Suprapubic skin (tissue), 4 donors: ENCODE measurements around the gene CABP1. TPM values are rescaled to one million over a fixed set of nuclear protein-coding genes. Genes with fewer than 3 reads are reported as not detected.
"Not testable (repeated sequence)": the region's sequence is repeated elsewhere in the genome, so short reads cannot be mapped to it uniquely, and the experiment has no call there.

ENCODE experiments used
- DNase-seq, 2 donors: peaks; one replicate each; pipeline ENCODE4 v3.0.0-alpha.2; 2019; ENCODE audit warnings: low spot score in 2 of 2
- H3K27ac ChIP-seq: fragments of 200-600 bp; sonication (generic); one replicate; pipeline ENCODE4 v1.5.1; 2019
- H3K27me3 ChIP-seq: fragments of 200-600 bp; sonication (generic); one replicate; pipeline ENCODE4 v1.5.1; 2019
- H3K36me3 ChIP-seq: fragments of 200-600 bp; sonication (generic); one replicate; pipeline ENCODE4 v1.5.1; 2019
- H3K4me1 ChIP-seq: fragments of 200-600 bp; sonication (generic); one replicate; pipeline ENCODE4 v1.5.1; 2019
- H3K4me3 ChIP-seq: fragments of 200-600 bp; sonication (generic); one replicate; pipeline ENCODE4 v1.5.1; 2019; ENCODE audit warnings: mild to moderate bottlenecking
- H3K9me3 ChIP-seq: fragments of 200-600 bp; sonication (generic); one replicate; pipeline ENCODE4 v1.5.1; 2019
- EP300 ChIP-seq: sonication (generic); formaldehyde crosslinking; IDR thresholded peaks from one replicate; pipeline ENCODE4 v1.6.1; 2017; ENCODE audit warnings: antibody characterized with exemption
- POLR2A ChIP-seq, 2 donors: fragments of 450-650 bp; IDR thresholded peaks; one replicate each; pipeline ENCODE4 v1.6.1; 2017; ENCODE audit warnings: antibody characterized with exemption in 2 of 2, mild to moderate bottlenecking in 2 of 2, moderate library complexity in 2 of 2
- POLR2AphosphoS5 ChIP-seq, 3 donors: sonication (generic); formaldehyde crosslinking; IDR thresholded peaks; one replicate each; pipeline ENCODE4 v1.6.1; 2017; ENCODE audit warnings: antibody characterized with exemption in 3 of 3
- WGBS: methylation state at CpG from one replicate; pipeline ENCODE4 v1.1.5; 2018; 5-methylcytosine and 5-hydroxymethylcytosine counted together
- total RNA-seq, 4 donors: library from RNA; depleted of rRNA; stranded (reverse); fragments of >200 nt; gene quantifications; one replicate each; pipeline ENCODE4 v1.1.0, GENCODE V29; 2016
- TF ChIP-seq, protein P1 (sequence below), 2 donors: fragments of 200-600 bp in 1 of 2; fragments of 450-650 bp in 1 of 2; sonication (generic) in 1 of 2; IDR thresholded peaks; one replicate each; pipeline ENCODE4 v1.5.1; 2016 to 2019; ENCODE audit warnings: antibody characterized with exemption in 2 of 2, mild to moderate bottlenecking in 1 of 2, moderate library complexity in 1 of 2

CABP1 gene
- total RNA-seq, 4 donors from 2014 or later: 0.19 to 0.56 (median 0.47) TPM; not detected in 1

DNA sequence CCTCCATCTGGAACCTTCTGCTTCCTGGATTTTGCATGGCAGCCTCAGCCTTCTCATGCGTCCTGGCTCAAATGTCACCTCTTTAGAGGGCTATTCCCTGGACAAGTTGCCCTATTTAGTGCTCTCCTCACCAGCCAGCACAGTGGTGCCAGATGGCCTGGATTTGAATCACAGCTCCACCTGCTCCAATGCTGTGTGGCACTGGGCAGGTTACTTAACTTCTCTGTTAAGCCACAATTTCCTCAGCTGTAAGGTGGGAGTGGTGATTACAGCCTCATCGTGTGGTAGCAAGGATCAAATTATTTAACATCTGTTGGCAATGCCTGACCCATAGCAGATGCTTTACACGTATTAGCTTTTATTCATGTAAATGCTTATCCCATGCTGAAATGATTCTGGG lies 42.6 kb upstream of the CABP1 start:
- WGBS: 70% methylated on average over 3 of the region's 3 CpGs
- peaks cover 7% of the 10 kb centered on the region for H3K4me1 ChIP-seq
- H3K36me3 ChIP-seq: no peaks in the 10 kb centered on the region
- H3K4me3 ChIP-seq: no peak overlapping the region
- H3K27me3 ChIP-seq: peaks cover 5% of the 10 kb centered on the region
- DNase-seq: no peak
- no peaks in the 10 kb centered on the region for H3K9me3 ChIP-seq
- TF ChIP-seq POLR2AphosphoS5 (IDR thresholded peaks at IDR 0.05) (no peak), POLR2A (IDR thresholded peaks at IDR 0.05) (no peak), EP300 (no peak)
- TF ChIP-seq, protein P1, sequence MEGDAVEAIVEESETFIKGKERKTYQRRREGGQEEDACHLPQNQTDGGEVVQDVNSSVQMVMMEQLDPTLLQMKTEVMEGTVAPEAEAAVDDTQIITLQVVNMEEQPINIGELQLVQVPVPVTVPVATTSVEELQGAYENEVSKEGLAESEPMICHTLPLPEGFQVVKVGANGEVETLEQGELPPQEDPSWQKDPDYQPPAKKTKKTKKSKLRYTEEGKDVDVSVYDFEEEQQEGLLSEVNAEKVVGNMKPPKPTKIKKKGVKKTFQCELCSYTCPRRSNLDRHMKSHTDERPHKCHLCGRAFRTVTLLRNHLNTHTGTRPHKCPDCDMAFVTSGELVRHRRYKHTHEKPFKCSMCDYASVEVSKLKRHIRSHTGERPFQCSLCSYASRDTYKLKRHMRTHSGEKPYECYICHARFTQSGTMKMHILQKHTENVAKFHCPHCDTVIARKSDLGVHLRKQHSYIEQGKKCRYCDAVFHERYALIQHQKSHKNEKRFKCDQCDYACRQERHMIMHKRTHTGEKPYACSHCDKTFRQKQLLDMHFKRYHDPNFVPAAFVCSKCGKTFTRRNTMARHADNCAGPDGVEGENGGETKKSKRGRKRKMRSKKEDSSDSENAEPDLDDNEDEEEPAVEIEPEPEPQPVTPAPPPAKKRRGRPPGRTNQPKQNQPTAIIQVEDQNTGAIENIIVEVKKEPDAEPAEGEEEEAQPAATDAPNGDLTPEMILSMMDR (IDR thresholded peaks at IDR 0.05): no peak
- H3K27ac ChIP-seq: no peak overlapping the region

DNA sequence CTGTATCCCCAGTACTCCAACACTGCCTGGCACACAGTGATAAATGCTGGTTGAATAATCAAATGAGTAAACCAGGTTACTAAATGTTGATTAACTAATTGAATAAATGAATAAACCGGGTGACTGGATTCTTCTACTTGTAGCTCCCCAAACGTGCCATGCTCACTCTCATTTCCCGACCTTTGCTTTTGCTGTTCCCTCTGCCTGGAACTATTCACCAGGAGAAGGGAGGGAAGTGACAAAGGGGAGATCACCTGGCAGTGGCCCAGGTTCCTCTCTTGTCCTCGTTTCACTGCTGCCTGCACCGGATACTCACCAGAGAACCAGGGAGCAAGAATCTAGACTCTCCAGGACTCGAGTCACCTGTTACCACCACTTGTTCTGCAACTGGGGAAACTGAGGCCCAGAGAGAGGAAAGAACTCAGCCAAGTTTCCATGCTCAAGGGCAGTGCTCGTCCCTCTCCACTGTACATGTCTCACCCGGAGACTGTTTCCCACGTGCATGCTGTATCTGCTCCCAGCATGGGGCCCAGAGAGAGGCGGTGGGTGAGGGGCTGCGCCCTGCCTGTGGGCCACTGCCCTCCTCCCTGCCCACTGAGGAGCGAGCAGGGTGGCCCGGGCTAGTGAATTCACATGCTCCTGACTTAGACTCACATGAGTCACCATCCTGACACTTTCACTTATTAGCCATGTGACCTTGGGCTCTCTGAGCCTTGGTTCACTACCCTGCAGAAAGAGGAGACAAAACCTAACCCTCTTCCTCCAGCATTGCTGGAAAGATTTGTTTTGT lies 41.6 kb upstream of the CABP1 start:
- TF ChIP-seq, protein P1 (IDR thresholded peaks at IDR 0.05): no peak
- TF ChIP-seq EP300: no peak
- 43% methylated on average over 13 of the region's 13 CpGs for WGBS
- H3K27me3 ChIP-seq: peaks cover 5% of the 10 kb centered on the region
- H3K36me3 ChIP-seq: no peaks in the 10 kb centered on the region
- H3K27ac ChIP-seq: no peak overlapping the region
- DNase-seq: no peak
- H3K4me3 ChIP-seq: no peak overlapping the region
- peaks cover 7% of the 10 kb centered on the region for H3K4me1 ChIP-seq
- H3K9me3 ChIP-seq: no peaks in the 10 kb centered on the region

DNA sequence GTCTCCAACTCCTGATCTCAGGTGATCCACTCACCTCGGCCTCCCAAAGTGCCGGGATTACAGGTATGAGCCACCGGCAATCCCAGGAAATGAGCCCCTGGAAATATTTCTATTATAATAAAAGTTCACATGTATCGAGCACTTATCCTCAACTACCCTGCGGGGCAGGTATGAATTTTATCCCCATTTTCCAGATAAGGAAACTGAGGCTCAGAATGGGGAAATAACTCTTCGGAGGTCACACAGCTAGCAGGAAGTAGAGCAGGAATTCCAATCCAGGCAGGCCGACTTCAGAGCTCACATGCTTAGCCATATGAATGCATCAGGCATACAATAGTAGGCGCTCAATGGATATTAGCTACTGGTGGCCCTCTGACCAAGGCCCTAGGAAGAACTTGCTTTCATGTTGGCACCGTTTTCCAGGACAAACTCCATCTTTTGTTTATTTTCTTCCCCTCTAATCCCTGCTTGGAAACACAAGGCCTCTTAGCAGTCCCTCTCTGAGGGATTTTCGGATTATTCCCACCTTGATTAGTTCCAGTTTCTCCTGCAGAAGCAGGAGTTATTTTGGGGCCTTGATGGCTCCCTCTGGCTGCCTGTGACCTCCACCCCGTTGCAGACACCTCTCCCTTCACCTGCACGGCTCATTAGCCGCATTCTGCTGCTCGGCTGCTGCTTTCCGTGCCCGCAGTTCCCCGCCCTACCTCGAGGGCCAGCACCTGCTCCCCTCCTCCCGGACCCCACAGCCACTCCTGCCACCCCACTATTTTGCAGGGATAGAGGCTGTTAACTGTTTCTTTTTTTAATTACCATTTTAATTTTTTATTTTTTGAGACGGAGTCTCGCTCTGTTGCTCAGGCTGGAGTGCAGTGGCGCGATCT lies 40.5 kb upstream of the CABP1 start:
- Histone ChIP-seq H3K9me3 (no peaks in the 10 kb centered on the region), H3K4me1 (peaks cover 7% of the 10 kb centered on the region), H3K27ac (no peak overlapping the region), H3K4me3 (no peak overlapping the region), H3K27me3 (peaks cover 5% of the 10 kb centered on the region), H3K36me3 (no peaks in the 10 kb centered on the region)
- TF ChIP-seq POLR2A (IDR thresholded peaks at IDR 0.05) (no peak), POLR2AphosphoS5 (IDR thresholded peaks at IDR 0.05) (no peak), EP300 (no peak)
- TF ChIP-seq, protein P1 (IDR thresholded peaks at IDR 0.05): no peak
- WGBS: 68% methylated on average over 23 of the region's 23 CpGs
- DNase-seq: no peak

DNA sequence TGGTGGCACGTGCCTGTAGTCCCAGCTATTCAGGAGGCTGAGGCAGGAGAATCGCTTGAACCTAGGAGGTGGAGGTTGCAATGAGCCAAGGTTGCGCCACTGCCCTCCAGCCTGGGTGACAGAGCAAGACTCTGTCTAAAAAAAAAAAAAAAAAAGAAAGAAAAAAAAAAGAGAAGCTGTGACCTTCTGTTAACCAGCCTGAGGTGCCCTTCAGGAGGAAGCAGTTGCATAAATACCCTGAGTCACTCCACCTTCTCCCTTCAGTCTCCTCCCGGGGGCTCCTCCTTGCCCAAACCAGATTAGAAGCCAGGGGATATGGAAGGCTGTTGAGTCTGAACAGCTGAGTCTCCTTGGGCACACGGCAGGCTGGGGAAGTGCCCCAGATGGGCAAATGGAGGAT lies 38.0 kb upstream of the CABP1 start:
- not testable (repeated sequence) for H3K4me3 ChIP-seq, H3K4me1 ChIP-seq, H3K36me3 ChIP-seq, DNase-seq, H3K27me3 ChIP-seq, H3K27ac ChIP-seq, H3K9me3 ChIP-seq
- 79% methylated on average over 5 of the region's 5 CpGs for WGBS

DNA sequence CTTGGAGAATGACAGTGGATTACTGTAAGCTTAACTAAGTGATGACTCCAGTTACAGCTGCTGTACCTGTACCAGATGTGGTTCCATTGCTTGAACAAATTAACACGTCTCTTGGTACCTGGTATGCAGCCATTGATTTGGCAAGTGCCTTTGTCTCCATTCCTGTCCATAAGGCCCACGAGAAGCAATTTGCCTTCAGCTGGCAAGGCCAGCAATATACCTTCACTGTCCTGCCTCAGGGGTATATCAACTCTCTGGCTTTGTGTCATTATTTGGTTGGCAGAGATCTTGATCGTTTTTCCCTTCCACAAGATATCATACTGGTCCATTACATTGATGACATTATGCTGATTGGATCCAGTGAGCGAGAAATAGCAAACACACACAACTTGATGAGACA lies 29.9 kb upstream of the CABP1 start:
- Histone ChIP-seq H3K4me3 (no peak overlapping the region), H3K9me3 (no peaks in the 10 kb centered on the region), H3K27me3 (peaks cover 2% of the 10 kb centered on the region), H3K27ac (no peak overlapping the region), H3K36me3 (no peaks in the 10 kb centered on the region), H3K4me1 (no peaks in the 10 kb centered on the region)
- no peak for TF ChIP-seq POLR2AphosphoS5 (IDR thresholded peaks at IDR 0.05)
- TF ChIP-seq POLR2A (IDR thresholded peaks at IDR 0.05): no peak
- TF ChIP-seq, protein P1 (IDR thresholded peaks at IDR 0.05): no peak
- no peak for TF ChIP-seq EP300
- DNase-seq: no peak
- WGBS: 73% methylated on average over 4 of the region's 4 CpGs

DNA sequence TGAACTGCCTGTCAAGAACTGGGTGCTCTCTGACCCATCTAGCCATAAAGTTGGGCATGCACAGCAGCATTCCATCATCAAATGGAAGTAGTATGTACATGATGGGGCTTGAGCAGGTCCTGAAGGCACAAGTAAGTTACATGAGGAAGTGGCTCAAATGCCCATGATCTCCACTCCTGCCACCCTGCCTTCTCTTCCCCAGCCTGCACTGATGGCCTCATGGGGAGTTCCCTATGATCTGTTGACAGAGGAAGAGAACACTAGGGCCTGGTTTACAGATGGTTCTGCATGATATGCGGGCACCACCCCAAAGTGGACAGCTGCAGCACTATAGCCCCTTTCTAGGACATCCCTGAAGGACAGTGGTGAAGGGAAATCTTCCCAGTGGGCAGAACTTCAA lies 28.9 kb upstream of the CABP1 start:
- WGBS: 100% methylated on average over 1 of the region's 1 CpG

More for the DNA sequence above, 28.9 kb upstream of the CABP1 start:
- H3K27ac ChIP-seq, H3K9me3 ChIP-seq, H3K27me3 ChIP-seq, H3K36me3 ChIP-seq, H3K4me3 ChIP-seq, DNase-seq, H3K4me1 ChIP-seq: not testable (repeated sequence)
